ENCODE data around the gene SEPTIN1.
"Not testable (repeated sequence)": the region's sequence is repeated elsewhere in the genome, so short reads cannot be mapped to it uniquely, and the experiment has no call there.

Gene SEPTIN1

DNA sequence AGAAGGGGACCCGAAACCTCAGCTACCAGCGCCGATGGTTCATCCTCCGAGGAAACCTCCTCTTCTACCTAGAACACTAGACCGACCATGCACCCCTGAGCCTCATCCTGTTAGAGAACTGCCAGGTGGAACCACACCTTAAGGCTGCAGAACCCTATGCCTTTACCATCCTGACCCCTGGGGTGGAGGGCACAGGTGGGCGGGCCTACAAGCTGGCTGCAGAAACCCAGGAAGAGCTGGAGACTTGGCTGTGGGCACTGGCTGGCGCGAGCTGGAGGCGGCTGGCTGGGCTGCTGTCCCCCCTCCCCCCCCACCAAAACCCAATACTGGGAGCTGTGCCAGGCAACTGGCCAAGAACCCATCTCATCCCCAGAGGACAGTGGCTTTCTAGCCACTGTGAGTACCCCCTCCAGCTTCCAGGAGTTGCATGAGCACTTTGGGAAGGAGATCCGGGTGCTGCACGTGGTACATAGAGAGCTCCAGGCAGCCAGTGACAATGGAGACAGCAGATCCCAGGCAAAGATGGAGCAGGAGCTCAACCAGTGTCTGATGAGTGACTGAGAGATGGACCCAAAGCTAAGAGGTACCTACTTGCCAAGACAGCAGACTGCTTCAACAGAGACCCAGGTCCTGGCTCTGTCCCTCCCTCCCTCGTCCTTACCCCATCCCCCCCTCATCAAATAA lies 25.8 kb downstream of the SEPTIN1 start:
- no peak for DNase-seq

DNA sequence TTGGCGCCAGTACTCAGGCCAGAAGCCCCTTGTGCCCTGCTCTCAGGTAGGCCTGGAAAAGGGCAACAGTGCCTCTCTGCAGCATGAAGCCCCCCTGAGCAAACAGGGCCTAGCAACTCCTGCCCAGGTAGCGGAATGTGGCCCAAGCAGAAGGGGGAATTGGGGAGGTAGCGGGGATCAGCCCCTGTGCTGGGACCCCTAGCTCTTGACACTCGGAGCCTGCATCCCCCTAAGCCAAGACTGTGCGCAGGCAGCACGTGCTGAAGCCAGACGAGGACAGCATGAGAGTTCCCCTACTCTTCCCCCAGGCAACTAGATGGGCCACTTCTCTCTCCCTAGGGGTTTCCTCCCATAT lies 26.4 kb downstream of the SEPTIN1 start:
- DNase-seq, result no peak

GRCh38 chr16:30355144-30355953 lies 27.0 kb downstream of the SEPTIN1 start, which contains the start of gene CD2BP2:
CD2BP2 (minus strand) TSS chr16:30355308; CDS start chr16:30354681, 627 bp downstream.
- peak; percentile 77 to 81 for DNase-seq

- DNase-seq, result no peak
Observed at GRCh38 chr16:30354423-30355143, 27.8 kb downstream of the SEPTIN1 start.

DNA sequence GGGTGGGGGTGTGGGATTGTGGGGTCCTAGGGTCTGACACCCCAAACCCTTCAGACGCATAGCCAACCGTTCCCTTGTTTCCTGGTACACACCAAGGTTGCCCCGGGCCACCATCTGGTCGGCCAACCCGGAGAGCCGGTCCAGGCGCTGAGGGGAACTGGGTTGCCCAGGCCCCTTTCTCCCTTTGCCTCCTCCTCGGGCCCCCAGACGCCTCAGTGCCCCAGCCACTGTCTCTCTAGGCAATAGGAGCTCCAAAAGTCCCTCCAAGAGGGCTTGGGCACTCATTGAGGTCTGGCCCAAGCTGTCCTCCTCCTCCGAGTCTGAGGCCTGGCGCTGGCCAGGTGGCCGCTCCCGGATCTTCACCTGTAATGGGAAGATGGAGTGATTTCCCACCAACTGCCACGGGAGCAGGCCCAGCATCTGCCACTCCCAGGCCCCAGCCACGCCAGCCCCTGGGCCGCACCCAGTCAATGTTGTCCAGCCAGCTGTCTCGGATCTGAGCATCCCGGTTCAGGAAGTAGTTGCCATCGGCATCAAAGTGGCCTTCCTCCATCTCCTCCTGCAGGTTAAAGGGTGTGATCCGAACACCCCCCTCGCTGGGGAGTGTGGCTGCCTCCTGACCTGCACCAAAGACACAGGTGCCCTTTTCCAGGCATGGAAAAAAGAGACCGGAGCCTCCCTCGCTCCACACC lies 28.8 kb downstream of the SEPTIN1 start:
- no peak for DNase-seq

DNA sequence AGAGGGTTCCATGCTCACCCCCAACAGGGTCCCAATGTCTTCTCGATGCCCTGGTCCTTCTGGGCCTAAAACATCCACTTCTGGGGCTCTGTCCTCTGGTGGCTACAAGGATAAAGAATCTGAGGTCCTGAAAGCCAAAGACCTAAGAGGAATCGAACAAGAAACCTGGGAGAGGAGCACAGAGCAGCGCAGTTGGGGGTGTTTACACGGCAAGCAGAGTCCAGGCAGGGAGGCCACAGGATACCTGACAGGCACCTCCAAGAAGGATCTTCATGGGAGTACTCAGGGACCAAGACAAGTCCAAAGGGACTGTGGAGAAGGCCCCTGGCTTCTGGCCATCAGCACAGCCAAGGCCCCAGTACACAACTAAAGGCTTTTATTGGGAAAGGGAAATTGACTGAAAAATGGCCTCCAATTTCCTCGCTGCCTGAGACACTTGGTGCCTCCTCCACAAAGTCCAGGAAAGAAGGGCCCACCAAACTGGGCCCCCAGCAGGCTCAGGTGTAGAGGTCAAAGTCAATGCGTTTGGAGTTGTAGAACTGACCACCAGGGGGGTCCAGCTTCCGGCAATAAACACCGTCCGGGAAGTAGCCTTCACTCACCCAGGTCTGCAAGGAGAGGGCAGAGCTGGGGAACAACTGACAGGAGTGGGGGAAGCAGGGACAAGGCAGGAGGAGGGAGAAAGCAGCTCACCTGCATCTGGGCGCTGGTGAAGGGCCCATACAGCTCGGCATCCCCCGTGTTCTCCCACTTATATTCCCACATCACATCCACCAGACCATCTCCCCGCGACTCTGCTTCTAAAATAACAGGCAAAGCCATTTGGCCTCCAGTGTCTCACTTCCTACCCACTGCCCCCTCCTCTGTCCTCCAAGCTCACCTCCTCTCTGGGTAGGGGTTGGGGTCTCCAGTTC lies 29.6 kb downstream of the SEPTIN1 start:
- DNase-seq, result no peak

DNA sequence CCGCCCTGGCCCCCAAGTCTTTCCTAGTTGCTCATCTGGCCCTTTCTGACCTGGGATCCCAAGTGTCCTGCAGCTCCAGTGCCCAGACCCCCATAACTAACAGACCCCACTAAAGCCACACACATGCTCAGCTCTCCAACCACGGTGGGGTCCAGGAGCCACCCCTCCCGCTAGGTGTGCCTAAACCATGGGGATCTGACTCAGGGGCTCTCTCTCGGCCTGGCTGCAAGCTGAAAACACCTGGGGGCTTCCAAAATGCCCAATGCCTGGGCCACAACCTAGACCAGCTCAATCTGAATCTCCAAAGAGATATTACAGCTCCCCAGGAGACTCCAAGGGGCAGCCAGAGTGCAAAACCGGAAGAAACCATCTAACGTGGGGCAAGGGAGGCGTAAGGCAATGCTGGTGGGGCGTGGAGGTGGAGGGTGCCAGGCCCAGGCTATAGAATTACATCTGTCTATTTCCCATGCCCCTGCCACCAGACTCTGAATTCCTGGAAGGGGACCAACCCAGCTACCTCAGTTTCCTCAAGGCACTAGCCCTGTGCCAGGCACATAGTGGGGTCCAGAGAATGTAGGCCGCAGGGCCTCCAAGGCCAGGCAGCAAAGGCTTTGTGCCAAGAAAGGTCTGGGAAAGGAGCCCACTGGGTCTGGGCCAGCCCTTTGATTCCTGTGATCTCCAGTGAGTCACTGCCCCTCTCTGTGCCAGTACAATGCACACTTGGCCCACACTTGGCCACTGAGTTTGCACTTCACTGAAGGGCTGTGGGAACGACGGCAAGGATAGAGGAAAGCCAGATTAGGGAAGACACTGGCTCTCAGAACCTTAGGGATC lies 30.6 kb downstream of the SEPTIN1 start:
- no peak for DNase-seq

- no peak for DNase-seq
Observed at GRCh38 chr16:30351001-30351441, 31.3 kb downstream of the SEPTIN1 start.

DNA sequence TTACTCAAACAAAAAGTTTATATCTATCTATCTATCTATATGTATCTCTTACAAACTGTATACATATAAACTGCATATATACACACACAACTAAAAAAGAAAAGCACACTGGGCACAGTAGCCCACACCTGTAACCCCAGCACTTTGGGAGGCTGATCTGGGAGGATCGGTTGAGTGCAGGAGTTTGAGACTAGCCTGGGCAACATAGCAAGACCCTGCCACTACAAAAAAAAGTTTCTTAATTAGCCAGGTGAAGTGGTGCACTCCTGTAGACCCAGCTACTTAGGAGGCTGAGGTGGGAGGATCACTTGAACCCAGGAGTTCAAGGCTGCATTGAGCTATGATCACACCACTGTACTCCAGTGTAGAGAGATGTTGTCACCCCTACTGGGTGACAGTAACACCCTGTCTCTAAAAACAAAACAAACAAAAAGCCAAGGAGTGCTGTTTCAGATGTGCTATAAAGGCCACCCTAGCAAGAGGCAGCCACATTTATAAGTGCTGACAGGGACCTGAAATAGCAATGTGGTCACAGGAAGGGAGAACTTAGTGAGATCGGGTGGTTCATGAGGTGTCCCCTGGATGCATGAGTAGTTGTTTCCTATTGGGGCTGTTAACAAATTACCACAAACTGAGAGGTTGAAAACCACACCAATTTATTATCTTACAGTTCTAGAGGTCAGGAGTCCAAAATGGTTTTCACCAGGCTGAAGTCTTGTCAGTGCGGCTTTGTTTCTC lies 32.1 kb downstream of the SEPTIN1 start:
- DNase-seq, result no peak

DNA sequence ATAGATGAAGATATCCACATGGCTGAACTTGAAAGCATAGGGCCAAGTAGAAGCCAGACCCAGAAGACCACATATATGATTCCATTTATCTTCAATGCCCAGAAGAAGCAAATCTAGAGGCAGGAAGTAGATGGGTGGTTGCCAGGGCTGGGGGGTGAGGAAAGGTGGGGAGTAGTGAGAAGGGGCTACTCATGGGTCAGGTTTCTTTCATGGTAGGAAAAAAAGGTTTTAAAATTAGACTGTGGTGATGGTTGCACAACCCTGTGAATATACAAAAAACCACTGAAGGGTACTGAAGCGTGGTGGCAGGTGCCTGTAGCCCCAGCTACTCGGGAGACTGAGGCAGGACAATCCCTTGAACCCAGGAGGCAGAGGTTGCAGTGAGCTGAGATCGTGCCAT lies 32.7 kb downstream of the SEPTIN1 start:
- DNase-seq, result no peak

- DNase-seq, result no peak
Observed at GRCh38 chr16:30348929-30349328, 33.4 kb downstream of the SEPTIN1 start.

GRCh38 chr16:30348113-30348512 lies 34.2 kb downstream of the SEPTIN1 start:
- no peak for DNase-seq

- no peak for DNase-seq
Observed at GRCh38 chr16:30346286-30346685, 36.1 kb downstream of the SEPTIN1 start.

GRCh38 chr16:30343491-30343820 lies 38.9 kb downstream of the SEPTIN1 start:
- DNase-seq, result not testable (repeated sequence)

- no peak for DNase-seq
Observed at GRCh38 chr16:30342751-30343490, 39.4 kb downstream of the SEPTIN1 start.

- DNase-seq, result not testable (repeated sequence)
Observed at GRCh38 chr16:30341971-30342370, 40.4 kb downstream of the SEPTIN1 start.

DNA sequence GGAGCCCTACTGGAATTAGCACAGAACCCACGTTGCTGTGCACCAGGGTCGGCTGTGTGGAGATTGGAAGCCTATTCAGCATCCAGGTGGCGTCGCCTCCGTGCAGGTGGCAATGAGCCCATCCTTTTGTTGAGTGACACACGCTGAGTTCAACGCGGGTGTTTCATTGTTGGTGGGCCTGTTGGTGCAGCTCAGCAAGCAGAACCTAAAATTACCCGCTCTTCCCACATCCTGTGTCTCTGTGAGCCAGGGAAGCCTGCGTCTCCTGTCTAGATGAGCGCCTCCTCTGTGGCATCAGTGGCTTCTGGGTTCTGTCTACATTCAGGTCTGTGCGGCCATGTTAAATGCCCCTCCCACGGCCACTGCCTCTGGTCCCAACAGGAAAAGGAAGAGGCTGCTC lies 41.7 kb downstream of the SEPTIN1 start:
- no peak for DNase-seq

- DNase-seq, result not testable (repeated sequence)
Observed at GRCh38 chr16:30338715-30339114, 43.6 kb downstream of the SEPTIN1 start.

DNA sequence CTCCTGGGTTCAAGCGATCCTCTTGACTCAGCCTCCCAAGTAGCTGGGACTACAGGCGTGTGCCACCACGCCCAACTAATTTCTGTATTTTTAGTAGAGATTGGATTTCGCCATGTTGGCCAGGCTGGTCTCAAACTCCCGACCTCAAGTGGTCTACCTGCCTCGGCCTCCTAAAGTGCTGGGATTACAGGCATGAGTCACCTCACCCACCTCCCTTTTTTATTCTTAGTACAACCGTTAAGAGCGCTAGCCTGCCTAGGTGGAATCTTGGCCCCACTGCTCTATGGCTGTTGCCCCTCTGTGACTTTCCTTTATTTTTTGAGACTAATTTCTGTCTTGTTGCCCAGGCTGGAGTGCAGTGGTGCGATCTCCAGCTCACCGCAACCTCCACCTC lies 44.4 kb downstream of the SEPTIN1 start:
- not testable (repeated sequence) for DNase-seq

Data from activated CD4-positive, alpha-beta T cell treated with anti-CD3 and anti-CD28 coated beads, Interleukin-2, amount 50 U/mL, for 4 hours (primary cell).